IMR-90 (cell line): ENCODE measurements around the gene LGALS3. TPM values are rescaled to one million over a fixed set of nuclear protein-coding genes. Genes with fewer than 3 reads are reported as not detected.

Experiments
- ATAC-seq: fragments of 200-7000 bp; cut with Tn5 transposase; 2 replicates; pipeline ENCODE4 v1.9.1; 2020; ENCODE audit warnings: low read depth, mild to moderate bottlenecking, moderate library complexity
- BruUV-seq: library from RNA; stranded (reverse); fragments of 400-500 nt; replicated peaks from 2 replicates; lab custom pipeline; 2021; lab: Mats Ljungman, UMichigan
- CTCF ChIA-PET: fragments of 300-600 bp; formaldehyde crosslinking; extraction: SDS; loops from one replicate; lab custom pipeline; 2021; ENCODE audit warnings: antibody characterized with exemption; lab: Yijun Ruan, JAX
- POLR2A ChIA-PET: fragments of 300-600 bp; sonication (Branson Sonifier 250); formaldehyde crosslinking; loops from one replicate; lab custom pipeline; 2022; ENCODE audit warnings: antibody characterized with exemption; ENCODE audit not compliant: unreplicated experiment; lab: Charles Lee
- DNase-seq: peaks from one replicate; pipeline ENCODE4 v3.0.0; 2013
- H2AFZ ChIP-seq: replicated peaks from 2 replicates; pipeline ENCODE3; 2013; ENCODE audit warnings: low read length, mild to moderate bottlenecking; ENCODE audit not compliant: poor library complexity
- H2AK5ac ChIP-seq: 2 replicates; pipeline ENCODE4 v1.6.1; 2013; ENCODE audit warnings: low read depth, low read length, inconsistent platforms
- H2AK9ac ChIP-seq: replicated peaks from 2 replicates; pipeline ENCODE3; 2013; ENCODE audit warnings: mild to moderate bottlenecking, low read depth, low read length, moderate library complexity; ENCODE audit not compliant: poor library complexity
- H2BK120ac ChIP-seq: 2 replicates; pipeline ENCODE4 v1.6.1; 2013; ENCODE audit warnings: low read depth, low read length, inconsistent platforms
- H2BK15ac ChIP-seq: 3 replicates; pipeline ENCODE4 v1.6.1; 2013; ENCODE audit warnings: low read depth, low read length, inconsistent platforms
- H2BK20ac ChIP-seq: 2 replicates; pipeline ENCODE4 v1.6.1; 2013; ENCODE audit warnings: low read depth, mild to moderate bottlenecking, inconsistent platforms, low read length, moderate library complexity
- H2BK5ac ChIP-seq: 2 replicates; pipeline ENCODE4 v1.6.1; 2013; ENCODE audit warnings: mild to moderate bottlenecking, low read depth, low read length, inconsistent platforms; ENCODE audit not compliant: poor library complexity, severe bottlenecking
- H3K14ac ChIP-seq: replicated peaks from 2 replicates; pipeline ENCODE4 v1.6.1; 2013; ENCODE audit warnings: low read depth, low read length, inconsistent platforms
- H3K18ac ChIP-seq: 2 replicates; pipeline ENCODE4 v1.6.1; 2013; ENCODE audit warnings: low read depth, low read length, control low read depth
- H3K23ac ChIP-seq: 2 replicates; pipeline ENCODE4 v1.6.1; 2013; ENCODE audit warnings: low read depth, low read length, inconsistent platforms
- H3K27ac ChIP-seq: 2 replicates; pipeline ENCODE4 v1.5.1; 2013; ENCODE audit warnings: mild to moderate bottlenecking, control low read depth, low read length; ENCODE audit not compliant: insufficient read depth
- H3K27me3 ChIP-seq: 2 replicates; pipeline ENCODE4 v1.6.1; 2013; ENCODE audit warnings: low read length; ENCODE audit not compliant: control insufficient read depth, insufficient read depth
- H3K36me3 ChIP-seq: 2 replicates; pipeline ENCODE4 v1.6.1; 2013; ENCODE audit warnings: low read length, mixed read lengths; ENCODE audit not compliant: control insufficient read depth, insufficient read depth
- H3K4ac ChIP-seq: 2 replicates; pipeline ENCODE4 v1.6.1; 2013; ENCODE audit warnings: low read depth, low read length, inconsistent platforms
- H3K4me1 ChIP-seq: 2 replicates; pipeline ENCODE4 v1.6.1; 2013; ENCODE audit warnings: low read length, mixed read lengths; ENCODE audit not compliant: control insufficient read depth, insufficient read depth
- H3K4me2 ChIP-seq: 2 replicates; pipeline ENCODE4 v1.6.1; 2013; ENCODE audit warnings: low read depth, mild to moderate bottlenecking, control low read depth, low read length, moderate library complexity
- H3K4me3 ChIP-seq: 2 replicates; pipeline ENCODE4 v1.5.1; 2013; ENCODE audit warnings: low read depth, mild to moderate bottlenecking, control low read depth, low read length, moderate library complexity; ENCODE audit not compliant: insufficient read depth
- H3K56ac ChIP-seq: 2 replicates; pipeline ENCODE4 v1.6.1; 2013; ENCODE audit warnings: low read length, inconsistent platforms; ENCODE audit not compliant: insufficient read depth; ENCODE audit errors: extremely low read depth
- H3K79me1 ChIP-seq, 2 experiments: 2 replicates each; pipeline ENCODE4 v1.6.1; 2013; ENCODE audit warnings: low read length in 2 of 2, inconsistent platforms in 1 of 2, low read depth in 1 of 2
- H3K9ac ChIP-seq: 2 replicates; pipeline ENCODE4 v1.6.1; 2013; ENCODE audit warnings: low read depth, low read length, control low read depth
- H3K9me1 ChIP-seq: 2 replicates; pipeline ENCODE4 v1.6.1; 2013; ENCODE audit warnings: low read length, inconsistent platforms; ENCODE audit not compliant: insufficient read depth
- H3K9me3 ChIP-seq: 2 replicates; pipeline ENCODE4 v1.6.1; 2013; ENCODE audit warnings: low read length; ENCODE audit not compliant: control insufficient read depth, insufficient read depth
- H4K20me1 ChIP-seq: 2 replicates; pipeline ENCODE4 v1.6.1; 2013; ENCODE audit warnings: low read length, inconsistent platforms; ENCODE audit not compliant: insufficient read depth
- H4K5ac ChIP-seq: 2 replicates; pipeline ENCODE4 v1.6.1; 2013; ENCODE audit warnings: mild to moderate bottlenecking, low read depth, low read length, control low read depth
- H4K8ac ChIP-seq, 2 experiments: 2 replicates each; pipeline ENCODE4 v1.6.1; 2013; ENCODE audit warnings: low read depth in 2 of 2, low read length in 2 of 2, control low read depth in 1 of 2, inconsistent platforms in 1 of 2
- H4K91ac ChIP-seq: 2 replicates; pipeline ENCODE4 v1.6.1; 2013; ENCODE audit warnings: low read depth, low read length, inconsistent platforms; ENCODE audit not compliant: insufficient read depth
- CHD1 ChIP-seq: IDR thresholded peaks from 2 replicates; pipeline ENCODE4 v1.6.1; 2012; ENCODE audit warnings: low read depth, low read length, improper control_type of control experiment
- CTCF ChIP-seq: conservative IDR thresholded peaks from 2 replicates; pipeline ENCODE4 v1.5.1; 2012; ENCODE audit warnings: mild to moderate bottlenecking, low read depth, low read length, improper control_type of control experiment
- ELK1 ChIP-seq: fragments of 150-350 bp; IDR thresholded peaks from 2 replicates; pipeline ENCODE4 v1.6.1; 2016; ENCODE audit warnings: low read depth, mild to moderate bottlenecking, low read length, moderate library complexity, borderline replicate concordance
- MAZ ChIP-seq: IDR thresholded peaks from 2 replicates; pipeline ENCODE4 v1.6.1; 2012; ENCODE audit warnings: low read depth, mild to moderate bottlenecking, low read length, improper control_type of control experiment, moderate library complexity, borderline replicate concordance
- MXI1 ChIP-seq: IDR thresholded peaks from 2 replicates; pipeline ENCODE4 v1.6.1; 2012; ENCODE audit warnings: low read depth, mild to moderate bottlenecking, low read length, moderate library complexity, borderline replicate concordance
- NFE2L2 ChIP-seq: fragments of 150-350 bp; IDR thresholded peaks from 2 replicates; pipeline ENCODE4 v1.6.1; 2016; ENCODE audit warnings: low read depth, mild to moderate bottlenecking, low read length
- RCOR1 ChIP-seq: IDR thresholded peaks from 2 replicates; pipeline ENCODE4 v1.6.1; 2012; ENCODE audit warnings: mild to moderate bottlenecking, low read length, improper control_type of control experiment; ENCODE audit not compliant: insufficient replicate concordance
- SMC3 ChIP-seq: fragments of 150-350 bp; IDR thresholded peaks from 2 replicates; pipeline ENCODE4 v1.6.1; 2016; ENCODE audit warnings: low read depth, mild to moderate bottlenecking, antibody characterized with exemption, low read length, moderate library complexity
- USF2 ChIP-seq: fragments of 150-350 bp; IDR thresholded peaks from 2 replicates; pipeline ENCODE4 v1.6.1; 2017; ENCODE audit warnings: mild to moderate bottlenecking, antibody characterized with exemption, low read length, low read depth
- WGBS, 2 experiments: methylation state at CpG; one replicate each; pipeline versions ENCODE4 v1.1.5 to v1.1.7; 2013; ENCODE audit warnings: missing lambda C conversion rate in 2 of 2; ENCODE audit not compliant: insufficient read length in 1 of 2; ENCODE audit errors: extremely low coverage in 2 of 2; 5-methylcytosine and 5-hydroxymethylcytosine counted together
- dilution Hi-C: fragments of 300-500 bp; cut with HindIII; formaldehyde crosslinking; loops from one replicate; pipeline ENCODE4 v1.14.3; 2018; ENCODE audit warnings: low sequenced_read_pairs; ENCODE audit not compliant: unreplicated experiment
- in situ Hi-C: fragments of 300-500 bp; cut with MboI; formaldehyde crosslinking; loops from 3 replicates; pipeline ENCODE4 v1.14.3; 2019; ENCODE audit warnings: low sequenced_read_pairs, inconsistent platforms, mixed read lengths
- intact Hi-C: fragments of 100-400 bp; cut with micrococcal nuclease; formaldehyde crosslinking; loops from 2 replicates; pipeline ENCODE4 v1.10.0; 2022
- polyA plus RNA-seq, 3 experiments: library from polyadenylated mRNA; depleted of rRNA; stranded (reverse); fragments of >200 nt; gene quantifications; 2 replicates each; pipeline ENCODE4 v1.2.3, GENCODE V29; 2012; ENCODE audit warnings: low replicate concordance in 1 of 3
- total RNA-seq: library from RNA; depleted of rRNA; stranded (reverse); fragments of >200 nt; gene quantifications from 2 replicates; pipeline ENCODE4 v1.2.3, GENCODE V29; 2012

Gene LGALS3
- total and polyA plus RNA-seq, 2 of the 4 experiments (the other 2 are of a cell fraction): 84.4 to 171 TPM

GRCh38 chr14:55118761-55119160 lies 10.3 kb upstream of the LGALS3 start:
- no TSS peak for BruUV-seq
- Histone ChIP-seq H3K18ac (no peak overlapping the region), H2BK5ac (no peak overlapping the region), H3K27ac (no peak overlapping the region), H3K4me3 (no peak overlapping the region), H3K9me3 (no peaks in the 10 kb centered on the region), H4K20me1 (no peaks in the 10 kb centered on the region), H2BK120ac (0 out of 2 replicates have a peak overlapping the region, but pooled peaks have one; percentile 2), H3K9ac (no peak overlapping the region), H3K4ac (no peak overlapping the region), H2AK9ac (no peak overlapping the region), H2AK5ac (no peak overlapping the region), H3K56ac (no peak overlapping the region), H3K4me2 (no peak overlapping the region), H4K8ac (no peak overlapping the region), H4K5ac (no peak overlapping the region), H3K79me1 (no peaks in the 10 kb centered on the region), H2BK20ac (no peak overlapping the region), H2BK15ac (no peak overlapping the region), H3K36me3 (no peaks in the 10 kb centered on the region), H3K9me1 (peaks cover 9% of the 10 kb centered on the region), H3K27me3 (no peaks in the 10 kb centered on the region), H2AFZ (peak overlapping the region; percentile 64), H4K91ac (no peak overlapping the region), H3K23ac (no peak overlapping the region), H3K4me1 (peaks cover 16% of the 10 kb centered on the region), H3K14ac (no peak overlapping the region)
- TF ChIP-seq RCOR1 (no peak), CTCF (no peak), NFE2L2 (no peak), MAZ (no peak), USF2 (no peak), ELK1 (no peak), SMC3 (no peak), MXI1 (no peak), CHD1 (no peak)
- ChIA-PET CTCF (no interaction called here), POLR2A (no interaction called here)
- no peak for ATAC-seq
- dilution Hi-C loops (no loop called here), in situ Hi-C loops (no loop called here), intact Hi-C loops (no loop called here)
- no peak for DNase-seq
- no CpG with 5 or more reads among the region's 3 CpGs for WGBS, 2 experiments
